ENCODE measurements around the gene PRR5L.

DNA sequence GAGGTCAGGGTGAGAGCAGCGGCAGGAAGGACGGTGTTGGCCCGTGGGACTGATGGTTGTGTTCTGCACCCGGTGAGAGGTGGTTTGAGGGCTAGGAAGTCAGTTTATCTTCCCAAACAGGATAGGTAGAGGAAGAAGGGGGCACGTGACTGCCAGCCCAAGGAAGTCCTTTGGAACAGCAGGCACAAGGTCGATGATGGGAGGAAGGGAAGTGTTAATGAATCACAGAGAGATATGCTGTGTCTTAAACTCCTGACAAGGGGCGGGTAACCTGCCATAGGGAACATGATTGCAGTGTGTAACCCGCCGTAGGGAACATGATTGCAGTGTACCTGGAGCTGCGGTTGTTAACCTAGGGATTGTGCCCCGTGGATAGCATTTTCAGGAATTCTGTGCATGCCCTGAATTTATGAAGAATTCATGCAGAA is 49.0 kb downstream of the PRR5L start:
- TF ChIP-seq POLR2AphosphoS5 (IDR thresholded peaks at IDR 0.05) (no peak), EP300 (IDR thresholded peaks at IDR 0.05) (no peak)
- TF ChIP-seq, protein P1, sequence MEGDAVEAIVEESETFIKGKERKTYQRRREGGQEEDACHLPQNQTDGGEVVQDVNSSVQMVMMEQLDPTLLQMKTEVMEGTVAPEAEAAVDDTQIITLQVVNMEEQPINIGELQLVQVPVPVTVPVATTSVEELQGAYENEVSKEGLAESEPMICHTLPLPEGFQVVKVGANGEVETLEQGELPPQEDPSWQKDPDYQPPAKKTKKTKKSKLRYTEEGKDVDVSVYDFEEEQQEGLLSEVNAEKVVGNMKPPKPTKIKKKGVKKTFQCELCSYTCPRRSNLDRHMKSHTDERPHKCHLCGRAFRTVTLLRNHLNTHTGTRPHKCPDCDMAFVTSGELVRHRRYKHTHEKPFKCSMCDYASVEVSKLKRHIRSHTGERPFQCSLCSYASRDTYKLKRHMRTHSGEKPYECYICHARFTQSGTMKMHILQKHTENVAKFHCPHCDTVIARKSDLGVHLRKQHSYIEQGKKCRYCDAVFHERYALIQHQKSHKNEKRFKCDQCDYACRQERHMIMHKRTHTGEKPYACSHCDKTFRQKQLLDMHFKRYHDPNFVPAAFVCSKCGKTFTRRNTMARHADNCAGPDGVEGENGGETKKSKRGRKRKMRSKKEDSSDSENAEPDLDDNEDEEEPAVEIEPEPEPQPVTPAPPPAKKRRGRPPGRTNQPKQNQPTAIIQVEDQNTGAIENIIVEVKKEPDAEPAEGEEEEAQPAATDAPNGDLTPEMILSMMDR (IDR thresholded peaks at IDR 0.05), result no peak
